ENCODE measurements around the gene MTMR12. TPM values are rescaled to one million over a fixed set of nuclear protein-coding genes. Genes with fewer than 3 reads are reported as not detected.

Gene MTMR12
- total RNA-seq, 1 experiment from 2014 or later: 16.0 TPM

DNA sequence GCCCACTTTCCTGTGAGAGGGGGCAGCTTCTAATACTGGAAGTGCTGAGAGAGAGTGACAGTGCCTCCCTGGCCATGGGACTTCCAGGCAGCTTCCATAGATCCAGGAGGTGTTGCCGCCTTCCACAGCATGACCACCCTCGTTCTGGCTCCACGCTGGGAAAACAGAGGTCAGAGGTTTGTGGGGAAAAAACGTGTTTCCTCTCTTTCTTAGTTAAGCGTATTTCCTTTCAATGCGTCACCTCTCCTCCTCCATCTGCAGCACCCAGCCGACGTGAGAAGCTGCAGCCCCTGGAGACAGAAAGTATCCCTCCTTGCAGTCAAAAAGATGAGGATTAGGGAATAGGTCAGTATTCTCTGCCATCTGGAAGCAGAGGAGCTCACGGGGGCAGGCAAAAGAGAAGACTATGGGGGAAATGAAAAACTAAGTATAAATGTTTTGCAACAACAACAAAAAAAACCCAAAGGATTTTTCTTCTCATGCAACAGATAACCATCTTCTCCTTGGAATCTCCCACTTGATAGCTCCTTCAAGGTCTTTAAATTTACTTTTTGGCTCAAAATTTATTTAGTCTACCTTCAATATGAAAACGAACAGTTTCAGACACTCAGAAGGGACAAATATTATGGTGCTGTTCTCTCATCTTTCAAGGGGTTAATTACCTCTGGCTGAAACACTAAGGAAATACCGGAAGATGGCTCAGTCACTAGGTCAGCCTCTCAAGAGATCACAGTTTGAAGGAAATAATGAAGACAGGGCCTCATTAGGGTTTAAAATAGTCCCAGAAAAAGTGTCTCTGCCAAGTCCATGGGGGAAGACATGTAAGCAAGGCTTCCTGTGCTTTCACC lies 38.0 kb downstream of the MTMR12 start:
- H3K27ac ChIP-seq (ENCODE audit: low read length): no peak overlapping the region
- H3K4me3 ChIP-seq (ENCODE audit: low read length): no peak overlapping the region
- no peaks in the 10 kb centered on the region for H3K27me3 ChIP-seq (ENCODE audit: low read length)
- no TSS peak for BruUV-seq (replicated peaks)
- CTCF ChIA-PET: no interaction called here
- POLR2A ChIA-PET (ENCODE audit: unreplicated experiment): no interaction called here
- no peaks in the 10 kb centered on the region for H3K79me2 ChIP-seq (ENCODE audit: low read length)
- no peaks in the 10 kb centered on the region for H3K4me1 ChIP-seq (ENCODE audit: insufficient read depth, low read length)
- H4K20me1 ChIP-seq (ENCODE audit: low read length): no peaks in the 10 kb centered on the region
- H3K9me2 ChIP-seq (replicated peaks; ENCODE audit: low read length): no peaks in the 10 kb centered on the region
- no peak overlapping the region for H3K9ac ChIP-seq (ENCODE audit: low read length)
- no peak overlapping the region for H3K4me2 ChIP-seq (ENCODE audit: low read length)
- ATAC-seq (no peak), DNase-seq (no peak)
- no peaks in the 10 kb centered on the region for H3F3A ChIP-seq (ENCODE audit: low read length, unreplicated experiment)
- no peaks in the 10 kb centered on the region for H3K9me3 ChIP-seq (ENCODE audit: low read length)
- TF ChIP-seq EZH2 (IDR thresholded peaks at IDR 0.05; ENCODE audit: low read length, unreplicated experiment) (no peak), EZH2phosphoT487 (IDR thresholded peaks at IDR 0.05; ENCODE audit: borderline replicate concordance, low read length) (no peak)
- TF ChIP-seq, protein P1, sequence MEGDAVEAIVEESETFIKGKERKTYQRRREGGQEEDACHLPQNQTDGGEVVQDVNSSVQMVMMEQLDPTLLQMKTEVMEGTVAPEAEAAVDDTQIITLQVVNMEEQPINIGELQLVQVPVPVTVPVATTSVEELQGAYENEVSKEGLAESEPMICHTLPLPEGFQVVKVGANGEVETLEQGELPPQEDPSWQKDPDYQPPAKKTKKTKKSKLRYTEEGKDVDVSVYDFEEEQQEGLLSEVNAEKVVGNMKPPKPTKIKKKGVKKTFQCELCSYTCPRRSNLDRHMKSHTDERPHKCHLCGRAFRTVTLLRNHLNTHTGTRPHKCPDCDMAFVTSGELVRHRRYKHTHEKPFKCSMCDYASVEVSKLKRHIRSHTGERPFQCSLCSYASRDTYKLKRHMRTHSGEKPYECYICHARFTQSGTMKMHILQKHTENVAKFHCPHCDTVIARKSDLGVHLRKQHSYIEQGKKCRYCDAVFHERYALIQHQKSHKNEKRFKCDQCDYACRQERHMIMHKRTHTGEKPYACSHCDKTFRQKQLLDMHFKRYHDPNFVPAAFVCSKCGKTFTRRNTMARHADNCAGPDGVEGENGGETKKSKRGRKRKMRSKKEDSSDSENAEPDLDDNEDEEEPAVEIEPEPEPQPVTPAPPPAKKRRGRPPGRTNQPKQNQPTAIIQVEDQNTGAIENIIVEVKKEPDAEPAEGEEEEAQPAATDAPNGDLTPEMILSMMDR (conservative IDR thresholded peaks at IDR 0.05; ENCODE audit: low read depth, low read length): no peak
- intact Hi-C loops (cut with micrococcal nuclease): no loop called here
- peaks cover 13% of the 10 kb centered on the region; the same call in 1 of the 2 replicates for H3K36me3 ChIP-seq (ENCODE audit: low read depth, low read length)
- H2AFZ ChIP-seq (ENCODE audit: low read length): no peak overlapping the region

DNA sequence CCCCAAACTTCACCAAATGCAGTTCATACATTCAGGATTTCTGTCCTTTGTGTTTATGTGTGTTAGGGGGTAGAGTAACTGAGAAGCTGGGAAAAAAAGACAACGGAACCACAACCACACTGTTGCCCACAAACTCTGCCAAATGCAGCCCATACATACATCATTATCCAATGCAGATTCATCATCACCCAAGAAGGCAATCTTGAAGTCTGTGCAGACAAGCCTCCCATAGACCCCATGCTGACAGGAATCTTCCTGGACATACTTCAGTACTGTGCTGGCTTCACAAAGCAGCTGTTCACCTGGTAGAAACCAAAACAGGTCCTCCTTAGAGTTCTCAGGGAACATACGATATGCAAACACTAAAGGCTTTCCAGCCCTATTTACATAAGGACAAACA lies 38.9 kb downstream of the MTMR12 start:
- no peaks in the 10 kb centered on the region for H3F3A ChIP-seq (ENCODE audit: low read length, unreplicated experiment)
- H3K9me3 ChIP-seq (ENCODE audit: low read length): no peaks in the 10 kb centered on the region
- H3K4me2 ChIP-seq (ENCODE audit: low read length): no peak overlapping the region
- H3K4me1 ChIP-seq (ENCODE audit: insufficient read depth, low read length): no peaks in the 10 kb centered on the region
- no peaks in the 10 kb centered on the region for H3K79me2 ChIP-seq (ENCODE audit: low read length)
- H3K9me2 ChIP-seq (replicated peaks; ENCODE audit: low read length): no peaks in the 10 kb centered on the region
- no peaks in the 10 kb centered on the region for H4K20me1 ChIP-seq (ENCODE audit: low read length)
- no peak overlapping the region for H2AFZ ChIP-seq (ENCODE audit: low read length)
- POLR2A ChIA-PET (ENCODE audit: unreplicated experiment): no interaction called here
- H3K27me3 ChIP-seq (ENCODE audit: low read length): no peaks in the 10 kb centered on the region
- TF ChIP-seq, protein P1 (conservative IDR thresholded peaks at IDR 0.05; ENCODE audit: low read depth, low read length): no peak
- TF ChIP-seq EZH2 (IDR thresholded peaks at IDR 0.05; ENCODE audit: low read length, unreplicated experiment): no peak
- no peak for TF ChIP-seq EZH2phosphoT487 (IDR thresholded peaks at IDR 0.05; ENCODE audit: borderline replicate concordance, low read length)
- DNase-seq (no peak), ATAC-seq (no peak)
- peaks cover 13% of the 10 kb centered on the region; the same call in 1 of the 2 replicates for H3K36me3 ChIP-seq (ENCODE audit: low read depth, low read length)
- H3K9ac ChIP-seq (ENCODE audit: low read length): no peak overlapping the region
- no peak overlapping the region for H3K27ac ChIP-seq (ENCODE audit: low read length)
- CTCF ChIA-PET: no interaction called here
- BruUV-seq (replicated peaks): no TSS peak
- intact Hi-C loops (cut with micrococcal nuclease): no loop called here
- H3K4me3 ChIP-seq (ENCODE audit: low read length): no peak overlapping the region

DNA sequence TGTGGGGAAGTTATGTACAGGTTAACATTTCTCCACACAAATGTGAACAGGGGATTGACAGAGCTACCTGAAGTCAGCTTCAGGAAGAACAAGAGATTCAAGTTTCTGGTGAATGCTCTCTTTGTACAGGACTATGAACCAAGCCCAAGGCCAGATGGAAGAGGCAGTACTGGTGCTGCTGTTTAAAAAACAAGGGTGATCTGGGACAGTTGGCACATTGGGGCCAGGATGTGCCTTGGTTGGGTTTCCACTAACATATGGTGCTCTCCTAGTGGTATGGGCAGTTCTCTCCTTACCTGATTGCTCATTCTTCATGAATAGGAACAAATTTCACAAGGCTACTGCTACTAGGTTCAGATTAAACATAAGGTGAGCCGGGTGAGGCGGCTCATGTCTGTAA lies 40.0 kb downstream of the MTMR12 start:
- no peaks in the 10 kb centered on the region for H4K20me1 ChIP-seq (ENCODE audit: low read length)
- H3K4me2 ChIP-seq (ENCODE audit: low read length): no peak overlapping the region
- ATAC-seq: no peak
- peaks cover 13% of the 10 kb centered on the region for H3K36me3 ChIP-seq (ENCODE audit: low read depth, low read length)
- H3F3A ChIP-seq (ENCODE audit: low read length, unreplicated experiment): no peaks in the 10 kb centered on the region
- H3K27ac ChIP-seq (ENCODE audit: low read length): no peak overlapping the region
- CTCF ChIA-PET: no interaction called here
- H3K9me3 ChIP-seq (ENCODE audit: low read length): no peaks in the 10 kb centered on the region
- H3K79me2 ChIP-seq (ENCODE audit: low read length): no peaks in the 10 kb centered on the region
- no peaks in the 10 kb centered on the region for H3K9me2 ChIP-seq (replicated peaks; ENCODE audit: low read length)
- no peak overlapping the region for H3K9ac ChIP-seq (ENCODE audit: low read length)
- H3K4me1 ChIP-seq (ENCODE audit: insufficient read depth, low read length): no peaks in the 10 kb centered on the region
- H2AFZ ChIP-seq (ENCODE audit: low read length): no peak overlapping the region
- no peaks in the 10 kb centered on the region for H3K27me3 ChIP-seq (ENCODE audit: low read length)
- intact Hi-C loops (cut with micrococcal nuclease): no loop called here
- BruUV-seq (replicated peaks): no TSS peak
- POLR2A ChIA-PET (ENCODE audit: unreplicated experiment): no interaction called here
- DNase-seq: no peak
- TF ChIP-seq EZH2phosphoT487 (IDR thresholded peaks at IDR 0.05; ENCODE audit: borderline replicate concordance, low read length) (no peak), EZH2 (IDR thresholded peaks at IDR 0.05; ENCODE audit: low read length, unreplicated experiment) (no peak)
- TF ChIP-seq, protein P1 (conservative IDR thresholded peaks at IDR 0.05; ENCODE audit: low read depth, low read length): no peak
- no peak overlapping the region for H3K4me3 ChIP-seq (ENCODE audit: low read length)

Data from PC-3 (cell line).